Kasumi-1 (cell line): ENCODE measurements around the gene MPRIP.
A peak's percentile ranks its signal among the peaks of the same experiment; 100 is the strongest.

Source experiments
- DNase-seq, 2 experiments: peaks; one replicate each; lab custom pipeline; 2025; lab: John Stamatoyannopoulos, UW

The MPRIP gene

GRCh38 chr17:17108451-17109049 is 66.3 kb downstream of the MPRIP start:
- DNase-seq, result no peak

- DNase-seq, result no peak
Observed at GRCh38 chr17:17109256-17109655, 67.0 kb downstream of the MPRIP start.

GRCh38 chr17:17109907-17110306 is 67.7 kb downstream of the MPRIP start:
- no peak for DNase-seq

- DNase-seq, result no peak
Observed at GRCh38 chr17:17110520-17110919, 68.3 kb downstream of the MPRIP start.

- DNase-seq, result no peak
Observed at GRCh38 chr17:17111401-17112393, 69.4 kb downstream of the MPRIP start.

- no peak for DNase-seq
Observed at GRCh38 chr17:17112628-17113200, 70.5 kb downstream of the MPRIP start.

GRCh38 chr17:17114592-17115225 is 72.5 kb downstream of the MPRIP start:
- no peak for DNase-seq

GRCh38 chr17:17115620-17116019 is 73.4 kb downstream of the MPRIP start:
- no peak for DNase-seq

GRCh38 chr17:17116406-17116805 is 74.1 kb downstream of the MPRIP start:
- DNase-seq, result no peak

GRCh38 chr17:17117923-17118322 is 75.7 kb downstream of the MPRIP start:
- no peak for DNase-seq

- DNase-seq, result no peak
Observed at GRCh38 chr17:17118399-17118798, 76.1 kb downstream of the MPRIP start.

- no peak for DNase-seq
Observed at GRCh38 chr17:17119106-17119505, 76.8 kb downstream of the MPRIP start.

GRCh38 chr17:17119533-17119932 is 77.3 kb downstream of the MPRIP start:
- peak; percentile 17 to 35 for DNase-seq

- DNase-seq, result no peak
Observed at GRCh38 chr17:17120294-17120693, 78.0 kb downstream of the MPRIP start.

GRCh38 chr17:17120701-17121100 is 78.4 kb downstream of the MPRIP start:
- no peak for DNase-seq

GRCh38 chr17:17121162-17121561 is 78.9 kb downstream of the MPRIP start:
- no peak for DNase-seq

GRCh38 chr17:17122781-17123483 is 80.7 kb downstream of the MPRIP start:
- DNase-seq, result no peak

- no peak for DNase-seq
Observed at GRCh38 chr17:17124341-17124740, 82.1 kb downstream of the MPRIP start.

- no peak for DNase-seq
Observed at GRCh38 chr17:17125136-17126084, 83.2 kb downstream of the MPRIP start.
